ENCODE data around the gene OR51E1.

- TF ChIP-seq CTCF (IDR thresholded peaks at IDR 0.05; ENCODE audit: low read depth, low read length) (no peak), MYC (IDR thresholded peaks at IDR 0.05; ENCODE audit: low read depth, low read length) (no peak)
- TF ChIP-seq, protein P1, sequence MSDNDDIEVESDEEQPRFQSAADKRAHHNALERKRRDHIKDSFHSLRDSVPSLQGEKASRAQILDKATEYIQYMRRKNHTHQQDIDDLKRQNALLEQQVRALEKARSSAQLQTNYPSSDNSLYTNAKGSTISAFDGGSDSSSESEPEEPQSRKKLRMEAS (IDR thresholded peaks at IDR 0.05; ENCODE audit: low read depth, low read length): no peak
Observed at GRCh38 chr11:4664183-4664582, 20.4 kb downstream of the OR51E1 start.
